Measurements from ENCODE around the gene ACTL10. TPM values are rescaled to one million over a fixed set of nuclear protein-coding genes. Genes with fewer than 3 reads are reported as not detected.
A peak's percentile ranks its signal among the peaks of the same experiment; 100 is the strongest.

The ACTL10 gene
- total and polyA plus RNA-seq, 7 donors, result 0.54 to 4.5 (median 0.66) TPM

- 95 to 96% methylated on average over 10 of the region's 10 CpGs for WGBS, 2 donors
These were observed 10.5 kb upstream of the ACTL10 start for GRCh38 chr20:33656010-33656782.

GRCh38 chr20:33656783-33657703 is 9.7 kb upstream of the ACTL10 start:
- H3K4me3 ChIP-seq, result no peak overlapping the region
- DNase-seq, result peak; percentile 53
- H3K4me1 ChIP-seq, result peaks cover 0 to 12% (median 9%) of the 10 kb centered on the region in 4 donors
- no peaks in the 10 kb centered on the region for H3K27me3 ChIP-seq
- no peak overlapping the region for H3K27ac ChIP-seq
- 94 to 96% methylated on average over 17 of the region's 17 CpGs for WGBS, 2 donors
- no peak for TF ChIP-seq CTCF (IDR thresholded peaks at IDR 0.05)
- no peak for TF ChIP-seq EP300 (IDR thresholded peaks at IDR 0.05)
- TF ChIP-seq POLR2AphosphoS5 (IDR thresholded peaks at IDR 0.05), result no peak
- no peak for TF ChIP-seq POLR2A (IDR thresholded peaks at IDR 0.05)
- H3K9me3 ChIP-seq, result no peaks in the 10 kb centered on the region
- intact Hi-C loops (cut with DNase I), result no loop called here
- H3K36me3 ChIP-seq, result peaks cover 17 to 37% (median 25%) of the 10 kb centered on the region in 4 donors

More at GRCh38 chr20:33656010-33656782, 10.5 kb upstream of the ACTL10 start:
- peak; percentile 63 for DNase-seq
- Histone ChIP-seq H3K27me3 (no peaks in the 10 kb centered on the region), H3K27ac (no peak overlapping the region), H3K4me3 (no peak overlapping the region), H3K9me3 (no peaks in the 10 kb centered on the region), H3K36me3 (peaks cover 17 to 37% (median 25%) of the 10 kb centered on the region in 4 donors), H3K4me1 (peaks cover 0 to 12% (median 9%) of the 10 kb centered on the region in 4 donors)
- intact Hi-C loops (cut with DNase I), result no loop called here
- TF ChIP-seq EP300 (IDR thresholded peaks at IDR 0.05), result no peak

GRCh38 chr20:33657704-33658095 is 9.0 kb upstream of the ACTL10 start:
- Histone ChIP-seq H3K36me3 (peaks cover 17 to 37% (median 25%) of the 10 kb centered on the region in 4 donors), H3K9me3 (no peaks in the 10 kb centered on the region), H3K4me1 (peaks cover 0 to 16% (median 14%) of the 10 kb centered on the region in 4 donors), H3K27ac (no peak overlapping the region), H3K27me3 (no peaks in the 10 kb centered on the region), H3K4me3 (no peak overlapping the region)
- TF ChIP-seq POLR2AphosphoS5 (IDR thresholded peaks at IDR 0.05) (no peak), EP300 (IDR thresholded peaks at IDR 0.05) (no peak), POLR2A (IDR thresholded peaks at IDR 0.05) (no peak), CTCF (IDR thresholded peaks at IDR 0.05) (no peak)
- peak; percentile 61 for DNase-seq
- WGBS, 2 donors, result 96 to 97% methylated on average over 12 of the region's 12 CpGs
- intact Hi-C loops (cut with DNase I), result no loop called here

- intact Hi-C loops (cut with DNase I), result no loop called here
- Histone ChIP-seq H3K4me1 (peaks cover 0 to 17% (median 13%) of the 10 kb centered on the region in 4 donors), H3K36me3 (peaks cover 17 to 37% (median 25%) of the 10 kb centered on the region in 4 donors), H3K9me3 (no peaks in the 10 kb centered on the region), H3K27ac (no peak overlapping the region), H3K27me3 (no peaks in the 10 kb centered on the region), H3K4me3 (no peak overlapping the region)
- WGBS, 2 donors, result 94 to 96% methylated on average over 8 of the region's 8 CpGs
- TF ChIP-seq POLR2A (IDR thresholded peaks at IDR 0.05) (no peak), EP300 (IDR thresholded peaks at IDR 0.05) (no peak), CTCF (IDR thresholded peaks at IDR 0.05) (no peak), POLR2AphosphoS5 (IDR thresholded peaks at IDR 0.05) (no peak)
- DNase-seq, result no peak
These were observed 8.2 kb upstream of the ACTL10 start for GRCh38 chr20:33658510-33658909.

- Histone ChIP-seq H3K27ac (no peak overlapping the region), H3K9me3 (no peaks in the 10 kb centered on the region), H3K27me3 (no peaks in the 10 kb centered on the region), H3K4me3 (no peak overlapping the region), H3K4me1 (peaks cover 0 to 16% (median 10%) of the 10 kb centered on the region in 4 donors), H3K36me3 (peaks cover 17 to 37% (median 25%) of the 10 kb centered on the region in 4 donors)
- WGBS, 2 donors, result 95 to 96% methylated on average over 4 of the region's 4 CpGs
- intact Hi-C loops (cut with DNase I), result no loop called here
- DNase-seq, result no peak
- TF ChIP-seq POLR2A (IDR thresholded peaks at IDR 0.05) (no peak), POLR2AphosphoS5 (IDR thresholded peaks at IDR 0.05) (no peak), CTCF (IDR thresholded peaks at IDR 0.05) (no peak), EP300 (IDR thresholded peaks at IDR 0.05) (no peak)
These were observed 7.8 kb upstream of the ACTL10 start for GRCh38 chr20:33658929-33659328.

All from sigmoid colon (tissue), 7 donors.